GM12875 (cell line): Measurements from ENCODE around the gene MEN1.

Source experiments
- H3K4me3 ChIP-seq: one replicate; pipeline ENCODE4 v1.5.1; 2011; ENCODE audit warnings: low read depth, low read length, control low read depth
- TF ChIP-seq, protein P1 (sequence below): IDR thresholded peaks from 2 replicates; pipeline ENCODE4 v1.5.1; 2011; ENCODE audit warnings: low read depth, mild to moderate bottlenecking, control low read depth, inconsistent platforms, low read length, moderate library complexity, borderline replicate concordance; ENCODE audit not compliant: insufficient read depth

Gene MEN1

DNA sequence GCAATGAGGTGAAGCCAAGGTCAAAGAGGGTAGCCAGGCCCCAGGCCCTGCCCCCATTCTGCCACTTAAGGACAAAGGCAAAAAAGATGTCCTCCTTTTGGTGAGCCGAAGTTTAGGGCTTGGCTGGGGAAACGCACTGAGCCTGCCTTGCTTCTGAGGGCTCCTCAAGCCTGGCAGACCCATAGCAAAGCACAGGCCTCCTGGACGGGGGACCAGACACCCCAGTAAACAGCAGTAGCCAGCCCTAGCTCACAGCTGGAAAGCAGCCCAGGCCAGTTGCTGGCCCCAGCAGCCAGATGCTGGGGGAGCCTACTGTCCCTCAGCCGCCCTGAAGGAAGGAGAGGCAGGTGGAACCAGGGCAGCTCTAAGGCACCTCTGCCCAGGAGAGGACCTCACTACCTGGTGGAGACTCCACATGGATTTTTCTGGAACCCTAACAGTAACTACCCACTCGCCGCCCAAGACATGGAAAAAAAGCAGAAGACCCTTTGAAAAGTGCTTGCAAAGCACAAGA is 46.8 kb downstream of the MEN1 start:
- no peak overlapping the region for H3K4me3 ChIP-seq
- TF ChIP-seq, protein P1, sequence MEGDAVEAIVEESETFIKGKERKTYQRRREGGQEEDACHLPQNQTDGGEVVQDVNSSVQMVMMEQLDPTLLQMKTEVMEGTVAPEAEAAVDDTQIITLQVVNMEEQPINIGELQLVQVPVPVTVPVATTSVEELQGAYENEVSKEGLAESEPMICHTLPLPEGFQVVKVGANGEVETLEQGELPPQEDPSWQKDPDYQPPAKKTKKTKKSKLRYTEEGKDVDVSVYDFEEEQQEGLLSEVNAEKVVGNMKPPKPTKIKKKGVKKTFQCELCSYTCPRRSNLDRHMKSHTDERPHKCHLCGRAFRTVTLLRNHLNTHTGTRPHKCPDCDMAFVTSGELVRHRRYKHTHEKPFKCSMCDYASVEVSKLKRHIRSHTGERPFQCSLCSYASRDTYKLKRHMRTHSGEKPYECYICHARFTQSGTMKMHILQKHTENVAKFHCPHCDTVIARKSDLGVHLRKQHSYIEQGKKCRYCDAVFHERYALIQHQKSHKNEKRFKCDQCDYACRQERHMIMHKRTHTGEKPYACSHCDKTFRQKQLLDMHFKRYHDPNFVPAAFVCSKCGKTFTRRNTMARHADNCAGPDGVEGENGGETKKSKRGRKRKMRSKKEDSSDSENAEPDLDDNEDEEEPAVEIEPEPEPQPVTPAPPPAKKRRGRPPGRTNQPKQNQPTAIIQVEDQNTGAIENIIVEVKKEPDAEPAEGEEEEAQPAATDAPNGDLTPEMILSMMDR: no peak

DNA sequence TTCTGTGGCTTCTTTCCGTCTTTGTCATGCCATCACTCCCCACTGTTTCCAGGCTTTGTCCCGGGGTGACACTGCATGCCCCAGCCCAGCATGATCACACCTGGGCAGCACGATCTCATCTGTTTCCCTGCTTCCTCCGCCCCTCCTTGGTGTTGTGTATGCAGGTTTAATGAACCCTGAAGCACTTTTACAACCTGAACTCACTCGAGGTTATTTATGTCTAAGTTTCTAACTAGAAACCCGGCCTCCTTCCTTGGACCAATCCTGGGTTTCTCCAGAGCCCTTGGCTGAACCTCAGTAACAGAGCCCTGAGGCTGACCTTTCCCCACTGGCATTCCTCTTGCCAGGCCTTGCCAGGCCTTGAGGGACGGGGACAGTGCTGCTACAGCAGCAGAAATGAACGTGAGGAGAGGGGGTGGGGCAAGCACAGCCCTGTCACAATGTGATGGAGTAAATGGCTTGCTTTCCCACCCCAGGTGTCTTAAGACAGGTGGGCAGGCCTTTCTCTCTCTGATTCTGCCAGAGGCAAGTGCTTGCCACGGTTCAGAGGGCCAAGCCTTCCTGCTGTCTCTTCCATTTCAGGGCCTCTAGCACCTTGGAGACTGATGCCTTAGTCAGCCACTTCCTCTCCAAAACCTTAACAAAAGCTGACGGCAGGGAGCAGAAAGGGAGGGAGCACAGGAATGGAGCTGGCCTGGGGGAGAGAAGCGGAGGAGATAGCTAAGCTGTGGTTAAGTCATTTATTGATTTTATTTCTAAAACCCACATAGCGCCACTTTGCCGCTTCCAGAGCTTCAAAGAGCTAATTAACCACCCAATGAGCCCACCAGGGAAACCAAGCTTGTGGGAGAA is 47.5 kb downstream of the MEN1 start:
- no peak overlapping the region for H3K4me3 ChIP-seq
- TF ChIP-seq, protein P1: no peak

DNA sequence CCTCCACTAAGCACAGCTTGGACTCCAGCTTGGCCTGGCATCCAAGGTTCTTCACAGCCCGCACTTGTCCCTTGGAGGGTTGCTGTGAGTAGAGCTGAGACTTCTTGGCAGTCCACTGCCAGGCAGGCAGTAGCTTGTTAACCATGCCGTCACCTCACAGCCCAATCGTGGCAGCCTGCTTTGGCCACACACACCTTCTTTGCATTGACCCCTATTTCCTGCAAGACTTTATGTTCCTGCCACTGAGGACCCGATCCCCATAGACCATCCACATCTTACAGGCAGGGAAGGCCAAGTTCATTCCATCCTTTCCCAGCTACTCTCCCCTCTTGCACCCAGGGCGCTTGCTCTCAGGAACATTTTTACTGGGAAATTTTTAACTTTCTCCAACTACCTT is 48.1 kb downstream of the MEN1 start:
- no peak overlapping the region for H3K4me3 ChIP-seq
- TF ChIP-seq, protein P1: no peak

DNA sequence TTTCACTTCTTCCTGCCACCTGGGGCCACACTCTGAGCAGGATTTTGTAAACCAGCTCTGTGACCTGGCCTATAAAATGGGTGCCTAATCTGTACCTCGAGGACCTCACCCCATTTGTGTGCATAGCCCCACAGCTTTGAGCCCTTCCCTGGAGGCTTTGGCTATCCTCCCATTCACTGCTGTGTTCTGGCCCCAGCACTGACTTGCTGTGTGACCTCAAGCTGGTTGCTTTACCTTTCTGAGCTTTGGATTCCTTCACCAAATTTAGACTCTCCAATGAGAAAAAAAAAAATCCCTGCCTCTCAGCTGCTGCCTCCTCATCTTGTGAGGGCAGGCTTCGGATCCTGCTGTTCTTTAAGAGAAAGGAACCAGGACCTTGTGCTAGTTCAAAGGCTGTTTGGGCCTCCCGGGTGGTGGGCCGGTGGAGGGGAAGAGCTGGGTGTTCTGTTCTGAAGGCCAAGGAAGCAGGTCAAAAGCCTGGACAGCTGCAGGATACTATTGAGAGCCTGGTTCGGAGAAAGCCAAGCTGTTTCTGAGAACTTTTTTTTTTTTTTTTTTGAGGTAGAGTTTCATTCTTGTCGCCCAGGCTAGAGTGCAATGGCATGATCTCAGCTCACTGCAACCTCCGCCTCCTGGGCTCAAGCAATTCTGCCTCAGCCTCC is 49.5 kb downstream of the MEN1 start:
- TF ChIP-seq, protein P1: no peak
- H3K4me3 ChIP-seq: no peak overlapping the region

DNA sequence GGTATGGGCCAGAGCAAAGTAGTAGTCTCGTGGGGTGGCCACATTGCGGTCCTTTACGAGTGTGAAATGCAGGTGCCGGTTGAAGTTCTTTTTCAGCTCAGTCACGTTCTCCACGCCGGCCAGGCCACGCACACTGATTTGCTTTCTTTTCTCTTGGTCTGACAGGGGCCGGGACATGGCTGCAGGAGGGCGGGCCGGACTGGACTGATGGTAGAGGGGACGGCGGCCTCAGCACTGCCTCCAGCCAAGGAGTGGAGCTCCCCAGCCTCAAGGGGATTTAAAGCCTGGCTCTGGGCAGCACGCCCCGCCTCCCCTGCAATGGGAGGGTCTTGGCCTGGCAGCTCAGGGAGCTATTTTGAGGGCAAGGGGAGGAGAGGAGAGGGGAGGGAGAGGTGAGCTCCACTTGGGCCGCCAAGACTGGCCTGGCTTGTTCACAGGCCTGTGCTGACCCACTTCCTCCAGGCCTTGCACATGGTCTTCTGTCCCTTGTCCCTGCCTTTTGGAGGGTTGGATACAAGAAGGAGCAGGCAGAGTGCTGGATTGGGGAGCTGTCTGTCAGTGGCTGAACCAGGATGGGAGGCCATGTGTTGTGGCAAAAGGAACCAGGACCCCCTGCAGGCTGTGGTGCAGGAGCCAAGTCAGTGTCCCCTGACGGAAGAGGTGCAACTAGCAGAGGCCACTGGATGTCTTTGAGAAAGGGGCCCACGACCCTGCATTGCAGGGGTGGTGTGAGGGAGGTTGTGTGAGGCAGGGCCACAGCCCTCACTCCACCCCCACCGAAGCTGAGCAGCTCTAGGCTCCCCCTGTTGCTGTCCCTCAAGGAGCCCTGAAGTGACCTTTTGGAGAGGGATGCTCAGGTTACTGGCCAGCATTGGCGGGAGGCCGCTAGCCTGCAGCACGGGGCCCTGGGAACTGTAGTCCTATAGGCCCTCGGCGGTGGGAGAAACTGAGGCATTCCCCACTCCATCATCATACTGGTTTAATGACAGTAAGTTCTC is 50.3 kb downstream of the MEN1 start, which contains the start of gene PYGM:
Gene PYGM (minus strand): TSS at position 253 of the 998 bp plus-strand sequence. CDS start 76 bp downstream, at position 177.
- TF ChIP-seq, protein P1: no peak
- H3K4me3 ChIP-seq: no peak within 1 kb of the TSS

DNA sequence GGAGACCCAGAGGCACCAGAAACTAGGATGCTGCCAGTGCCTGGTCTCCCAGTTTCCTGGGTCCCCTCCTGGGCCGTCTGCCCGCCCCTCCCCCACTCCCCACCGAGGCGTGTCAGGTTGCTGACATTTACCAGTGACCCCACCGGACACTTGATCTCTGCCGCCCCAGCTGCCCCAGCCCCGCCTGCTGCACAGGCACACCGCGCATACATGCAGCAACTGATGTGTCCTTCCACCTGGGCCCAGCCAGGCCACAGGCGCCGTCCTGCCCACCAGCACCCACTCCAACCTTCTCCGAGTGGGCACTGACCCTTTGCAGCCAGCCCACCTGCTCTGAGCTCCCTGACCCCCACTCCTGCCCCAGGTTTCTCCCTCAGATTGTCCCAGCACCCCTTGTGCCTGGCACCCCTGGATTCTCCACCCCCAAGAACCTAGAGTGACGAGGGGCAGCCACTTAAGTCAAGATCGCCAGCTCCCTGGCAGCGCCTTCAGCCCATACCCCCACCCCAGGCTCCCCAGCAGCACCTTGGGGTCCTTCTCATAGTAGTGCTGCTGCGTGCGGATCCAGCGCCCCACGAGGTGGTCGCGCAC is 51.1 kb downstream of the MEN1 start:
- no peak overlapping the region for H3K4me3 ChIP-seq

More for the DNA sequence above, 51.1 kb downstream of the MEN1 start:
- TF ChIP-seq, protein P1: no peak
